ENCODE measurements around the gene BIVM.

Gene BIVM

GRCh38 chr13:102792396-102792795 lies 6.5 kb upstream of the BIVM start:
- DNase-seq (ENCODE audit: low read depth) = no peak

- DNase-seq (ENCODE audit: low read depth) = no peak
These were observed 5.1 kb upstream of the BIVM start for GRCh38 chr13:102793611-102794355.

- no peak for DNase-seq (ENCODE audit: low read depth)
These were observed 666 bp downstream of the BIVM start for GRCh38 chr13:102799426-102800144.

- DNase-seq (ENCODE audit: low read depth) = peak; percentile 65
These were observed 1.5 kb downstream of the BIVM start for GRCh38 chr13:102800145-102801041.

GRCh38 chr13:102805680-102806079 lies 6.8 kb downstream of the BIVM start:
- no peak for DNase-seq (ENCODE audit: low read depth)

GRCh38 chr13:102807699-102808098 lies 8.8 kb downstream of the BIVM start:
- DNase-seq (ENCODE audit: low read depth) = no peak

- no peak for DNase-seq (ENCODE audit: low read depth)
These were observed 13.8 kb downstream of the BIVM start for GRCh38 chr13:102812611-102813287.

- DNase-seq (ENCODE audit: low read depth) = no peak
These were observed 15.2 kb downstream of the BIVM start for GRCh38 chr13:102814025-102814607.

- no peak for DNase-seq (ENCODE audit: low read depth)
These were observed 15.9 kb downstream of the BIVM start for GRCh38 chr13:102814793-102815192.

- no peak for DNase-seq (ENCODE audit: low read depth)
These were observed 16.9 kb downstream of the BIVM start for GRCh38 chr13:102815788-102816187.

GRCh38 chr13:102816708-102817107 lies 17.8 kb downstream of the BIVM start:
- no peak for DNase-seq (ENCODE audit: low read depth)

GRCh38 chr13:102817241-102817640 lies 18.3 kb downstream of the BIVM start:
- no peak for DNase-seq (ENCODE audit: low read depth)

- no peak for DNase-seq (ENCODE audit: low read depth)
These were observed 19.0 kb downstream of the BIVM start for GRCh38 chr13:102817907-102818306.

- no peak for DNase-seq (ENCODE audit: low read depth)
These were observed 26.5 kb downstream of the BIVM start for GRCh38 chr13:102825400-102825799.

- DNase-seq (ENCODE audit: low read depth) = peak; percentile 88
These were observed 27.2 kb downstream of the BIVM start for GRCh38 chr13:102825921-102826706.

GRCh38 chr13:102830646-102831045 lies 31.7 kb downstream of the BIVM start:
- DNase-seq (ENCODE audit: low read depth) = no peak

GRCh38 chr13:102836471-102836870 lies 37.6 kb downstream of the BIVM start:
- no peak for DNase-seq (ENCODE audit: low read depth)

- no peak for DNase-seq (ENCODE audit: low read depth)
These were observed 39.4 kb downstream of the BIVM start for GRCh38 chr13:102838273-102838672.

GRCh38 chr13:102838982-102839381 lies 40.1 kb downstream of the BIVM start:
- DNase-seq (ENCODE audit: low read depth) = no peak

- DNase-seq (ENCODE audit: low read depth) = no peak
These were observed 40.5 kb downstream of the BIVM start for GRCh38 chr13:102839462-102839861.

GRCh38 chr13:102845289-102845629 lies 46.3 kb downstream of the BIVM start:
- no peak for DNase-seq (ENCODE audit: low read depth)

Measured in GM04504 (cell line).